Measurements from ENCODE around the gene KRTAP12-2.

DNA sequence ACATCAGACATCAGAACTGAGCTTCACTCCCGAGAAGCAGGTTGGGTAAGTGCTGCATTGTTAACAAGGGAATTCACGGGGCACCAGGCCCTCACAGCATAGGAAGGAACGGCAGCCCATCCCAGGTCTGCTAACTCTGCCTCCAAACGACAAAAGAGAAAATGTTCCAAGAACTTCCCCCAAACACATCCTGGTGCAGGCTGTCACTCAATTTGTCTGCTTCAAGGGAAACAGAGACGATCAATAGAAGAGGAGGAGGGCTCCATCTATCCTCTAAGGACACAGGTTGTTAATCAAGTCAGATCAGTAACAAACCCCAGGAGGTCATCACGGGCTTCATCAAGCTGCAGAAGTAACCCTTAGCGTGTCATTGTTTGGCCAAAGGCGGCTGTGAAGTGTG is 48.2 kb upstream of the KRTAP12-2 start:
- TF ChIP-seq, protein P1, sequence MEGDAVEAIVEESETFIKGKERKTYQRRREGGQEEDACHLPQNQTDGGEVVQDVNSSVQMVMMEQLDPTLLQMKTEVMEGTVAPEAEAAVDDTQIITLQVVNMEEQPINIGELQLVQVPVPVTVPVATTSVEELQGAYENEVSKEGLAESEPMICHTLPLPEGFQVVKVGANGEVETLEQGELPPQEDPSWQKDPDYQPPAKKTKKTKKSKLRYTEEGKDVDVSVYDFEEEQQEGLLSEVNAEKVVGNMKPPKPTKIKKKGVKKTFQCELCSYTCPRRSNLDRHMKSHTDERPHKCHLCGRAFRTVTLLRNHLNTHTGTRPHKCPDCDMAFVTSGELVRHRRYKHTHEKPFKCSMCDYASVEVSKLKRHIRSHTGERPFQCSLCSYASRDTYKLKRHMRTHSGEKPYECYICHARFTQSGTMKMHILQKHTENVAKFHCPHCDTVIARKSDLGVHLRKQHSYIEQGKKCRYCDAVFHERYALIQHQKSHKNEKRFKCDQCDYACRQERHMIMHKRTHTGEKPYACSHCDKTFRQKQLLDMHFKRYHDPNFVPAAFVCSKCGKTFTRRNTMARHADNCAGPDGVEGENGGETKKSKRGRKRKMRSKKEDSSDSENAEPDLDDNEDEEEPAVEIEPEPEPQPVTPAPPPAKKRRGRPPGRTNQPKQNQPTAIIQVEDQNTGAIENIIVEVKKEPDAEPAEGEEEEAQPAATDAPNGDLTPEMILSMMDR (IDR thresholded peaks at IDR 0.05), result no peak
- TF ChIP-seq POLR2A (IDR thresholded peaks at IDR 0.05), result no peak
- no peak for TF ChIP-seq EP300 (IDR thresholded peaks at IDR 0.05)
